ENCODE measurements around the gene ACYP1.

GRCh38 chr14:75053396-75054291, 10.2 kb downstream of the ACYP1 start:
- TF ChIP-seq CTCF (IDR thresholded peaks at IDR 0.05) (no peak), ZFX (IDR thresholded peaks at IDR 0.05; ENCODE audit: borderline replicate concordance) (no peak)
